Muscle layer of duodenum (tissue), 2 donors: ENCODE data around the gene ELMOD3.
A peak's percentile ranks its signal among the peaks of the same experiment; 100 is the strongest.
"Not testable (repeated sequence)": the region's sequence is repeated elsewhere in the genome, so short reads cannot be mapped to it uniquely, and the experiment has no call there.

Experiments
- H3K27ac ChIP-seq: one replicate; pipeline ENCODE4 v1.7.0; 2013; ENCODE audit warnings: mild to moderate bottlenecking, low read length
- H3K27me3 ChIP-seq: one replicate; pipeline ENCODE4 v1.7.0; 2013; ENCODE audit warnings: low read depth, mild to moderate bottlenecking, control low read depth, low read length
- H3K36me3 ChIP-seq, 2 donors: one replicate each; pipeline ENCODE4 v1.7.0; 2013; ENCODE audit warnings: low read length in 2 of 2, control low read depth in 1 of 2, mild to moderate bottlenecking in 1 of 2; ENCODE audit not compliant: insufficient read depth in 2 of 2, control insufficient read depth in 1 of 2
- H3K4me1 ChIP-seq, 2 donors: one replicate each; pipeline ENCODE4 v1.7.0; 2013; ENCODE audit warnings: low read length in 2 of 2, mild to moderate bottlenecking in 2 of 2, control low read depth in 1 of 2, moderate library complexity in 1 of 2; ENCODE audit not compliant: insufficient read depth in 2 of 2, control insufficient read depth in 1 of 2
- H3K4me3 ChIP-seq, 2 donors: one replicate each; pipeline ENCODE4 v1.7.0; 2013; ENCODE audit warnings: low read length in 2 of 2, low read depth in 1 of 2, mild to moderate bottlenecking in 1 of 2
- H3K9me3 ChIP-seq, 2 donors: one replicate each; pipeline ENCODE4 v1.7.0; 2013; ENCODE audit warnings: low read length in 2 of 2, control low read depth in 1 of 2, mild to moderate bottlenecking in 1 of 2; ENCODE audit not compliant: control insufficient read depth in 1 of 2
- donor health status: healthy.

ELMOD3 gene

GRCh38 chr2:85354286-85355072 is at the start of gene ELMOD3, which contains the start of gene RETSAT:
TSS of gene ELMOD3 (plus strand) at chr2:85354769. CDS start at chr2:85357199, 2,430 bp downstream.
TSS of gene RETSAT (minus strand) at chr2:85354528. CDS start at chr2:85354507, 21 bp downstream.
- Histone ChIP-seq H3K27me3 (no peaks in the 10 kb centered on the region), H3K9me3 (no peaks in the 10 kb centered on the region), H3K36me3 (peaks cover 20 to 30% of the 10 kb centered on the region in 2 donors), H3K27ac (peak within 1 kb of the TSS; percentile 98), H3K4me1 (peaks cover 5 to 27% of the 10 kb centered on the region in 2 donors), H3K4me3 (peak within 1 kb of the TSS; percentile 97 to 99)

GRCh38 chr2:85307527-85307897 is 47.1 kb upstream of the ELMOD3 start:
- Histone ChIP-seq H3K27ac (peak overlapping the region; percentile 80), H3K4me3 (peak overlapping the region in 1 of 2 donors; percentile 37), H3K27me3 (no peaks in the 10 kb centered on the region), H3K9me3 (no peaks in the 10 kb centered on the region), H3K4me1 (peaks cover 5 to 16% of the 10 kb centered on the region in 2 donors), H3K36me3 (peaks cover 22 to 37% of the 10 kb centered on the region in 2 donors)

DNA sequence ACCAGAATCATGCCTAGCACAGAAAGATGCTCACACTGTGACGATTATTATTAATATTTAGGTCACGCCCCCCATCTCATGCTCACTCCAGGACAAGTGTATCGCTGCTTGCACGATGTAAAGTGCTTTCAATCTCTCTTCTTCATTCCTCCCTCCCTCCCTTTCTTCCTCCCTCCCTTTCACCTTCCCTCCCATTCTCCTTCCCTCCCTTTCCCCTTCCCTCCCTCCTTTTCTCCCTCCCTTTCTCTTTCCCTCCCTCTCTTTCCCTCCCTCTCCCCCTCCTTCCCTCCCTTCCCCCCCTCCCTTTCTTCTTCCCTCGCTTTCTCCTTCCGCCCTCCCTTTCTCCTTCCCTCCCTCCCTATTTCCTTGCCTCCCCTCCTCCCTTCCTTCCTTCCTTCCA is 46.4 kb upstream of the ELMOD3 start:
- Histone ChIP-seq H3K36me3 (peaks cover 22 to 37% of the 10 kb centered on the region in 2 donors), H3K27ac (peak overlapping the region; percentile 80), H3K4me1 (peaks cover 5 to 14% of the 10 kb centered on the region in 2 donors), H3K9me3 (no peaks in the 10 kb centered on the region), H3K27me3 (no peaks in the 10 kb centered on the region), H3K4me3 (no peak overlapping the region)

- Histone ChIP-seq H3K4me1 (peaks cover 5 to 14% of the 10 kb centered on the region in 2 donors), H3K27me3 (no peaks in the 10 kb centered on the region), H3K27ac (no peak overlapping the region), H3K36me3 (peaks cover 19 to 30% of the 10 kb centered on the region in 2 donors), H3K9me3 (no peaks in the 10 kb centered on the region), H3K4me3 (no peak overlapping the region)
These were observed 45.5 kb upstream of the ELMOD3 start for GRCh38 chr2:85308896-85309555.

- peaks cover 19 to 29% of the 10 kb centered on the region in 2 donors for H3K36me3 ChIP-seq
- no peaks in the 10 kb centered on the region for H3K9me3 ChIP-seq
- peak overlapping the region; percentile 14 for H3K27ac ChIP-seq
- no peaks in the 10 kb centered on the region for H3K27me3 ChIP-seq
- no peak overlapping the region for H3K4me3 ChIP-seq
- H3K4me1 ChIP-seq: peaks cover 5 to 14% of the 10 kb centered on the region in 2 donors
These were observed 44.8 kb upstream of the ELMOD3 start for GRCh38 chr2:85309699-85310321.

GRCh38 chr2:85310330-85310729 is 44.2 kb upstream of the ELMOD3 start:
- Histone ChIP-seq H3K27me3 (no peaks in the 10 kb centered on the region), H3K4me1 (peaks cover 5 to 14% of the 10 kb centered on the region in 2 donors), H3K9me3 (no peaks in the 10 kb centered on the region), H3K4me3 (no peak overlapping the region), H3K27ac (peak overlapping the region; percentile 14), H3K36me3 (peaks cover 19 to 29% of the 10 kb centered on the region in 2 donors)

- H3K4me1 ChIP-seq: peaks cover 5 to 14% of the 10 kb centered on the region in 2 donors
- H3K36me3 ChIP-seq: peaks cover 23 to 29% of the 10 kb centered on the region in 2 donors
- no peak overlapping the region for H3K27ac ChIP-seq
- H3K4me3 ChIP-seq: no peak overlapping the region
- no peaks in the 10 kb centered on the region for H3K9me3 ChIP-seq
- no peaks in the 10 kb centered on the region for H3K27me3 ChIP-seq
These were observed 42.2 kb upstream of the ELMOD3 start for GRCh38 chr2:85312404-85312803.

- Histone ChIP-seq H3K4me3 (no peak overlapping the region), H3K27me3 (no peaks in the 10 kb centered on the region), H3K9me3 (no peaks in the 10 kb centered on the region), H3K27ac (no peak overlapping the region), H3K36me3 (peaks cover 33 to 38% of the 10 kb centered on the region in 2 donors), H3K4me1 (no peaks in the 10 kb centered on the region)
These were observed 39.7 kb upstream of the ELMOD3 start for GRCh38 chr2:85314884-85315242.

DNA sequence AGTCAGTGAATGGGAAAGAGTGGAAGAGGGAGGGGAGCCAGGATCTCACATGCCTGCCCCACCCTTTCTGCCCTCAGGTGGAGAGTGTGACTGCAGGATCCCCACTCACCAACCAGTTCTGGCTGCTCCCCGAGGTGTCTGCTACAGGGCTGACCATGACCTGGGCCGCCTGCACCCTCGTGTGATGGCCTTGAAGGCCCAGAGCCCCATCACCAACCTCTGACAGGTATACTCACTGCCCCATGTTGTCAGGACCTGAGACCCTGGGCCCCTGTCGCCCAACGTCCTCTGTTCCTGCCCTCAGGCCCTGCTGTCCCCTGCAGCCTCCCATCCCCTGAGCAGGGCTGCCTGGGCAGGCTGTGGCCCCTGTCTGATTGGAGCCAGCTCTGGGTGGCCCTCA is 38.6 kb upstream of the ELMOD3 start:
- H3K4me3 ChIP-seq, H3K27me3 ChIP-seq, H3K27ac ChIP-seq, H3K9me3 ChIP-seq, H3K4me1 ChIP-seq: not testable (repeated sequence)
- peaks cover 43 to 49% of the 10 kb centered on the region in 2 donors for H3K36me3 ChIP-seq

- peaks cover 0 to 12% of the 10 kb centered on the region in 2 donors for H3K4me1 ChIP-seq
- H3K27me3 ChIP-seq: no peaks in the 10 kb centered on the region
- no peak overlapping the region for H3K4me3 ChIP-seq
- peaks cover 60 to 69% of the 10 kb centered on the region in 2 donors for H3K36me3 ChIP-seq
- H3K9me3 ChIP-seq: no peaks in the 10 kb centered on the region
- H3K27ac ChIP-seq: no peak overlapping the region
These were observed 36.1 kb upstream of the ELMOD3 start for GRCh38 chr2:85318222-85319074.
